ENCODE measurements around the gene ANKRD22. TPM values are rescaled to one million over a fixed set of nuclear protein-coding genes. Genes with fewer than 3 reads are reported as not detected.

The ANKRD22 gene
- total RNA-seq, 2 experiments from 2014 or later: not detected

- Mint-ChIP-seq H3K4me3 (no peak overlapping the region), H3K36me3 (ENCODE audit: low read depth) (no peaks in the 10 kb centered on the region), H3K4me1 (ENCODE audit: low read depth) (peaks cover 11% of the 10 kb centered on the region), H3K27ac (no peak overlapping the region), H3K9me3 (no peaks in the 10 kb centered on the region), H3K27me3 (no peaks in the 10 kb centered on the region)
- peak in 2 of 14 experiments; percentile 32 to 36 for DNase-seq
- Histone ChIP-seq H3K4me3 (ENCODE audit: low read length) (no peak overlapping the region), H3K36me3 (ENCODE audit: insufficient read depth, low read length) (no peaks in the 10 kb centered on the region), H3K27ac (ENCODE audit: low read depth in 1 of 2, low read length in 2 of 2) (no peak overlapping the region), H3K4me1 (ENCODE audit: insufficient read depth, low read length) (peaks cover 3% of the 10 kb centered on the region), H3K27me3 (ENCODE audit: control insufficient read depth in 1 of 2, insufficient read depth in 2 of 2, low read length in 2 of 2) (no peaks in the 10 kb centered on the region), H3K9me3 (ENCODE audit: control insufficient read depth in 1 of 2, insufficient read depth in 1 of 2, low read length in 2 of 2) (no peaks in the 10 kb centered on the region)
- no peak for ATAC-seq (ENCODE audit: poor library complexity)
- peak; percentile 30 for TF ChIP-seq CTCF (IDR thresholded peaks at IDR 0.05)
- CTCF ChIA-PET: no interaction called here
- POLR2A ChIA-PET: no interaction called here
- intact Hi-C loops (cut with DNase I, micrococcal nuclease): no loop called here
Measured at GRCh38 chr10:88791924-88792323, 59.7 kb downstream of the ANKRD22 start.

- Histone ChIP-seq H3K9me3 (ENCODE audit: control insufficient read depth in 1 of 2, insufficient read depth in 1 of 2, low read length in 2 of 2) (no peaks in the 10 kb centered on the region), H3K27me3 (ENCODE audit: control insufficient read depth in 1 of 2, insufficient read depth in 2 of 2, low read length in 2 of 2) (no peaks in the 10 kb centered on the region), H3K4me3 (ENCODE audit: low read length) (no peak overlapping the region), H3K36me3 (ENCODE audit: insufficient read depth, low read length) (no peaks in the 10 kb centered on the region), H3K27ac (ENCODE audit: low read depth in 1 of 2, low read length in 2 of 2) (no peak overlapping the region), H3K4me1 (ENCODE audit: insufficient read depth, low read length) (peaks cover under 1% of the 10 kb centered on the region)
- no peaks in the 10 kb centered on the region for H3K9me3 Mint-ChIP-seq
- ChIA-PET CTCF (no interaction called here), POLR2A (no interaction called here)
- peaks cover 8% of the 10 kb centered on the region for H3K4me1 Mint-ChIP-seq (ENCODE audit: low read depth)
- no peak overlapping the region for H3K27ac Mint-ChIP-seq
- intact Hi-C loops (cut with DNase I, micrococcal nuclease): no loop called here
- ATAC-seq (ENCODE audit: poor library complexity) (no peak), DNase-seq (no peak)
- H3K4me3 Mint-ChIP-seq: no peak overlapping the region
- TF ChIP-seq CTCF (IDR thresholded peaks at IDR 0.05): no peak
- H3K27me3 Mint-ChIP-seq: no peaks in the 10 kb centered on the region
- no peaks in the 10 kb centered on the region for H3K36me3 Mint-ChIP-seq (ENCODE audit: low read depth)
Measured at GRCh38 chr10:88788924-88789323, 62.7 kb downstream of the ANKRD22 start.

GRCh38 chr10:88787463-88787862, 64.2 kb downstream of the ANKRD22 start:
- no peak for DNase-seq
- Histone ChIP-seq H3K27me3 (ENCODE audit: control insufficient read depth in 1 of 2, insufficient read depth in 2 of 2, low read length in 2 of 2) (no peaks in the 10 kb centered on the region), H3K4me3 (ENCODE audit: low read length) (no peak overlapping the region), H3K36me3 (ENCODE audit: insufficient read depth, low read length) (no peaks in the 10 kb centered on the region), H3K27ac (ENCODE audit: low read depth in 1 of 2, low read length in 2 of 2) (no peak overlapping the region), H3K9me3 (ENCODE audit: control insufficient read depth in 1 of 2, insufficient read depth in 1 of 2, low read length in 2 of 2) (no peaks in the 10 kb centered on the region), H3K4me1 (ENCODE audit: insufficient read depth, low read length) (no peaks in the 10 kb centered on the region)
- intact Hi-C loops (cut with DNase I, micrococcal nuclease): no loop called here
- POLR2A ChIA-PET: no interaction called here
- no peak for TF ChIP-seq CTCF (IDR thresholded peaks at IDR 0.05)
- H3K4me1 Mint-ChIP-seq (ENCODE audit: low read depth): no peaks in the 10 kb centered on the region
- no peaks in the 10 kb centered on the region for H3K36me3 Mint-ChIP-seq (ENCODE audit: low read depth)
- H3K27ac Mint-ChIP-seq: no peak overlapping the region
- CTCF ChIA-PET: no interaction called here
- no peaks in the 10 kb centered on the region for H3K9me3 Mint-ChIP-seq
- no peak overlapping the region for H3K4me3 Mint-ChIP-seq
- ATAC-seq (ENCODE audit: poor library complexity): no peak
- H3K27me3 Mint-ChIP-seq: no peaks in the 10 kb centered on the region

All from CD4-positive, alpha-beta T cell (primary cell).